Ishikawa (cell line): ENCODE data around the gene ZNF799.

ENCODE experiments used
- CEBPB ChIP-seq: IDR thresholded peaks from 2 replicates; pipeline ENCODE4 v1.6.1; 2012
- CREB1 ChIP-seq: IDR thresholded peaks from 2 replicates; pipeline ENCODE4 v1.6.1; 2012; ENCODE audit warnings: low read depth
- EP300 ChIP-seq: IDR thresholded peaks from 2 replicates; pipeline ENCODE4 v1.6.1; 2012; ENCODE audit warnings: borderline replicate concordance
- FOXM1 ChIP-seq: IDR thresholded peaks from 2 replicates; pipeline ENCODE4 v1.6.1; 2012; ENCODE audit warnings: low read depth, borderline replicate concordance
- NFIC ChIP-seq: IDR thresholded peaks from 2 replicates; pipeline ENCODE4 v1.6.1; 2012
- RAD21 ChIP-seq: IDR thresholded peaks from 2 replicates; pipeline ENCODE4 v1.6.1; 2012; ENCODE audit warnings: low read depth
- TAF1 ChIP-seq: IDR thresholded peaks from 2 replicates; pipeline ENCODE4 v1.6.1; 2012; ENCODE audit warnings: low read depth, mild to moderate bottlenecking
- TCF12 ChIP-seq: IDR thresholded peaks from 2 replicates; pipeline ENCODE4 v1.6.1; 2012; ENCODE audit warnings: low read depth
- TEAD4 ChIP-seq: IDR thresholded peaks from 2 replicates; pipeline ENCODE4 v1.6.1; 2012
- YY1 ChIP-seq: IDR thresholded peaks from 2 replicates; pipeline ENCODE4 v1.6.1; 2012; ENCODE audit warnings: low read depth
- ZBTB7A ChIP-seq: IDR thresholded peaks from 2 replicates; pipeline ENCODE4 v1.6.1; 2012; ENCODE audit warnings: low read depth
- TF ChIP-seq, protein P1 (sequence below): IDR thresholded peaks from 2 replicates; pipeline ENCODE4 v1.6.1; 2012
- TF ChIP-seq, protein P2 (sequence below): IDR thresholded peaks from 2 replicates; pipeline ENCODE4 v1.6.1; 2012
- TF ChIP-seq, protein P3 (sequence below): IDR thresholded peaks from 2 replicates; pipeline ENCODE4 v1.6.1; 2012; ENCODE audit warnings: low read depth, mild to moderate bottlenecking

DNA sequence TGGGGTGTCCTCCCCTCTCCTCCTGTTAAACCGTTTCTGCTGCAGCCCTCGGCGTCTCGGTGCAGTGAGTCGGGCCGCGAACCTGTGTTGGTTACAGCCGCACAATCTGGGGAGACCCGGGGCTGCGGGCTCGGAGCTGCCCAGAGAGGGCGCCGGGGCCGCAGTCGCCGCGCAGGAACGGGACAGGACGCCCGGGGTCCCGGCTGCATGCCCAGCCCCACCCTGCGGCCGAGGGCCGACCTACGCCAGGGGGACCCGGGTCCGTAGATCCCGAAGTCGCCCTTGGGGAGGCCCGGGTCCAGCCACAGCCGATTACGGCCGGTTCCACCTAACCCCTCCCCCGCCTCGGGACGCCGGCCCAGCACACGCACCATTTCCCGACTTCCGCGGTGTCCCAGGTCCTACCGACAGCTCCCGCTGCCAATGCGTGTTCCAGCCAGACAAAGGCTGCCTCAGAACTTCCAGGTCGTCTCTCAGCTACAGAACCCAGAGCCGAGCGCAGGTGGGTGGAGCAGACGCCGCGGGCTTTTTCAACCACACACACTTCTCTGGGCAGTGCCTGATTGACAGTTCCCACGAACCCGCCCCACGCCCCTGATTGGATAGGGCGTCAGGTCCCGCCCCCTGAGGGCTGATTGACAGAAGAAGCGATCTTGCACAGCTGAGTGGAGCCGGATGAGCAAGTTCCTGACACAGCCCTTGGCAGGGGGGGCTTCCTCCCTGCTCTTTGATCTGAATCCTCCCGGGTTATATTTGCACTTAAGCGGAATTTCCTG, 39.7 kb upstream of the ZNF799 start, which contains the start of gene ZNF443:
- TF ChIP-seq, protein P1, sequence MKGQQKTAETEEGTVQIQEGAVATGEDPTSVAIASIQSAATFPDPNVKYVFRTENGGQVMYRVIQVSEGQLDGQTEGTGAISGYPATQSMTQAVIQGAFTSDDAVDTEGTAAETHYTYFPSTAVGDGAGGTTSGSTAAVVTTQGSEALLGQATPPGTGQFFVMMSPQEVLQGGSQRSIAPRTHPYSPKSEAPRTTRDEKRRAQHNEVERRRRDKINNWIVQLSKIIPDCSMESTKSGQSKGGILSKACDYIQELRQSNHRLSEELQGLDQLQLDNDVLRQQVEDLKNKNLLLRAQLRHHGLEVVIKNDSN, result no peak
- no peak for TF ChIP-seq TCF12
- no peak for TF ChIP-seq EP300
- no peak for TF ChIP-seq CEBPB
- peak; percentile 55 for TF ChIP-seq TAF1
- TF ChIP-seq FOXM1, result no peak
- TF ChIP-seq, protein P2, sequence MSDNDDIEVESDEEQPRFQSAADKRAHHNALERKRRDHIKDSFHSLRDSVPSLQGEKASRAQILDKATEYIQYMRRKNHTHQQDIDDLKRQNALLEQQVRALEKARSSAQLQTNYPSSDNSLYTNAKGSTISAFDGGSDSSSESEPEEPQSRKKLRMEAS, result peak; percentile 34; the same call in 1 of the 2 replicates
- TF ChIP-seq, protein P3, sequence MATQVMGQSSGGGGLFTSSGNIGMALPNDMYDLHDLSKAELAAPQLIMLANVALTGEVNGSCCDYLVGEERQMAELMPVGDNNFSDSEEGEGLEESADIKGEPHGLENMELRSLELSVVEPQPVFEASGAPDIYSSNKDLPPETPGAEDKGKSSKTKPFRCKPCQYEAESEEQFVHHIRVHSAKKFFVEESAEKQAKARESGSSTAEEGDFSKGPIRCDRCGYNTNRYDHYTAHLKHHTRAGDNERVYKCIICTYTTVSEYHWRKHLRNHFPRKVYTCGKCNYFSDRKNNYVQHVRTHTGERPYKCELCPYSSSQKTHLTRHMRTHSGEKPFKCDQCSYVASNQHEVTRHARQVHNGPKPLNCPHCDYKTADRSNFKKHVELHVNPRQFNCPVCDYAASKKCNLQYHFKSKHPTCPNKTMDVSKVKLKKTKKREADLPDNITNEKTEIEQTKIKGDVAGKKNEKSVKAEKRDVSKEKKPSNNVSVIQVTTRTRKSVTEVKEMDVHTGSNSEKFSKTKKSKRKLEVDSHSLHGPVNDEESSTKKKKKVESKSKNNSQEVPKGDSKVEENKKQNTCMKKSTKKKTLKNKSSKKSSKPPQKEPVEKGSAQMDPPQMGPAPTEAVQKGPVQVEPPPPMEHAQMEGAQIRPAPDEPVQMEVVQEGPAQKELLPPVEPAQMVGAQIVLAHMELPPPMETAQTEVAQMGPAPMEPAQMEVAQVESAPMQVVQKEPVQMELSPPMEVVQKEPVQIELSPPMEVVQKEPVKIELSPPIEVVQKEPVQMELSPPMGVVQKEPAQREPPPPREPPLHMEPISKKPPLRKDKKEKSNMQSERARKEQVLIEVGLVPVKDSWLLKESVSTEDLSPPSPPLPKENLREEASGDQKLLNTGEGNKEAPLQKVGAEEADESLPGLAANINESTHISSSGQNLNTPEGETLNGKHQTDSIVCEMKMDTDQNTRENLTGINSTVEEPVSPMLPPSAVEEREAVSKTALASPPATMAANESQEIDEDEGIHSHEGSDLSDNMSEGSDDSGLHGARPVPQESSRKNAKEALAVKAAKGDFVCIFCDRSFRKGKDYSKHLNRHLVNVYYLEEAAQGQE, result no peak
- no peak for TF ChIP-seq TEAD4
- TF ChIP-seq YY1, result no peak
- TF ChIP-seq ZBTB7A, result peak; percentile 31; the same call in 1 of the 2 replicates
- no peak for TF ChIP-seq CREB1
- no peak for TF ChIP-seq RAD21
- TF ChIP-seq NFIC, result no peak
